IMR-90 (cell line): ENCODE results near the gene LAMA3. TPM values are rescaled to one million over a fixed set of nuclear protein-coding genes. Genes with fewer than 3 reads are reported as not detected.

Experiments
- ATAC-seq: fragments of 200-7000 bp; cut with Tn5 transposase; 2 replicates; pipeline ENCODE4 v1.9.1; 2020; ENCODE audit warnings: low read depth, mild to moderate bottlenecking, moderate library complexity
- BruUV-seq: library from RNA; stranded (reverse); fragments of 400-500 nt; replicated peaks from 2 replicates; lab custom pipeline; 2021; lab: Mats Ljungman, UMichigan
- CTCF ChIA-PET: fragments of 300-600 bp; formaldehyde crosslinking; extraction: SDS; loops from one replicate; lab custom pipeline; 2021; ENCODE audit warnings: antibody characterized with exemption; lab: Yijun Ruan, JAX
- POLR2A ChIA-PET: fragments of 300-600 bp; sonication (Branson Sonifier 250); formaldehyde crosslinking; loops from one replicate; lab custom pipeline; 2022; ENCODE audit warnings: antibody characterized with exemption; ENCODE audit not compliant: unreplicated experiment; lab: Charles Lee
- DNase-seq: peaks from one replicate; pipeline ENCODE4 v3.0.0; 2013
- H2AFZ ChIP-seq: replicated peaks from 2 replicates; pipeline ENCODE3; 2013; ENCODE audit warnings: low read length, mild to moderate bottlenecking; ENCODE audit not compliant: poor library complexity
- H2AK5ac ChIP-seq: 2 replicates; pipeline ENCODE4 v1.6.1; 2013; ENCODE audit warnings: low read depth, low read length, inconsistent platforms
- H2AK9ac ChIP-seq: replicated peaks from 2 replicates; pipeline ENCODE3; 2013; ENCODE audit warnings: mild to moderate bottlenecking, low read depth, low read length, moderate library complexity; ENCODE audit not compliant: poor library complexity
- H2BK120ac ChIP-seq: 2 replicates; pipeline ENCODE4 v1.6.1; 2013; ENCODE audit warnings: low read depth, low read length, inconsistent platforms
- H2BK15ac ChIP-seq: 3 replicates; pipeline ENCODE4 v1.6.1; 2013; ENCODE audit warnings: low read depth, low read length, inconsistent platforms
- H2BK20ac ChIP-seq: 2 replicates; pipeline ENCODE4 v1.6.1; 2013; ENCODE audit warnings: low read depth, mild to moderate bottlenecking, inconsistent platforms, low read length, moderate library complexity
- H2BK5ac ChIP-seq: 2 replicates; pipeline ENCODE4 v1.6.1; 2013; ENCODE audit warnings: mild to moderate bottlenecking, low read depth, low read length, inconsistent platforms; ENCODE audit not compliant: poor library complexity, severe bottlenecking
- H3K14ac ChIP-seq: replicated peaks from 2 replicates; pipeline ENCODE4 v1.6.1; 2013; ENCODE audit warnings: low read depth, low read length, inconsistent platforms
- H3K18ac ChIP-seq: 2 replicates; pipeline ENCODE4 v1.6.1; 2013; ENCODE audit warnings: low read depth, low read length, control low read depth
- H3K23ac ChIP-seq: 2 replicates; pipeline ENCODE4 v1.6.1; 2013; ENCODE audit warnings: low read depth, low read length, inconsistent platforms
- H3K27ac ChIP-seq: 2 replicates; pipeline ENCODE4 v1.5.1; 2013; ENCODE audit warnings: mild to moderate bottlenecking, control low read depth, low read length; ENCODE audit not compliant: insufficient read depth
- H3K27me3 ChIP-seq: 2 replicates; pipeline ENCODE4 v1.6.1; 2013; ENCODE audit warnings: low read length; ENCODE audit not compliant: control insufficient read depth, insufficient read depth
- H3K36me3 ChIP-seq: 2 replicates; pipeline ENCODE4 v1.6.1; 2013; ENCODE audit warnings: low read length, mixed read lengths; ENCODE audit not compliant: control insufficient read depth, insufficient read depth
- H3K4ac ChIP-seq: 2 replicates; pipeline ENCODE4 v1.6.1; 2013; ENCODE audit warnings: low read depth, low read length, inconsistent platforms
- H3K4me1 ChIP-seq: 2 replicates; pipeline ENCODE4 v1.6.1; 2013; ENCODE audit warnings: low read length, mixed read lengths; ENCODE audit not compliant: control insufficient read depth, insufficient read depth
- H3K4me2 ChIP-seq: 2 replicates; pipeline ENCODE4 v1.6.1; 2013; ENCODE audit warnings: low read depth, mild to moderate bottlenecking, control low read depth, low read length, moderate library complexity
- H3K4me3 ChIP-seq: 2 replicates; pipeline ENCODE4 v1.5.1; 2013; ENCODE audit warnings: low read depth, mild to moderate bottlenecking, control low read depth, low read length, moderate library complexity; ENCODE audit not compliant: insufficient read depth
- H3K56ac ChIP-seq: 2 replicates; pipeline ENCODE4 v1.6.1; 2013; ENCODE audit warnings: low read length, inconsistent platforms; ENCODE audit not compliant: insufficient read depth; ENCODE audit errors: extremely low read depth
- H3K79me1 ChIP-seq, 2 experiments: 2 replicates each; pipeline ENCODE4 v1.6.1; 2013; ENCODE audit warnings: low read length in 2 of 2, inconsistent platforms in 1 of 2, low read depth in 1 of 2
- H3K9ac ChIP-seq: 2 replicates; pipeline ENCODE4 v1.6.1; 2013; ENCODE audit warnings: low read depth, low read length, control low read depth
- H3K9me1 ChIP-seq: 2 replicates; pipeline ENCODE4 v1.6.1; 2013; ENCODE audit warnings: low read length, inconsistent platforms; ENCODE audit not compliant: insufficient read depth
- H3K9me3 ChIP-seq: 2 replicates; pipeline ENCODE4 v1.6.1; 2013; ENCODE audit warnings: low read length; ENCODE audit not compliant: control insufficient read depth, insufficient read depth
- H4K20me1 ChIP-seq: 2 replicates; pipeline ENCODE4 v1.6.1; 2013; ENCODE audit warnings: low read length, inconsistent platforms; ENCODE audit not compliant: insufficient read depth
- H4K5ac ChIP-seq: 2 replicates; pipeline ENCODE4 v1.6.1; 2013; ENCODE audit warnings: mild to moderate bottlenecking, low read depth, low read length, control low read depth
- H4K8ac ChIP-seq, 2 experiments: 2 replicates each; pipeline ENCODE4 v1.6.1; 2013; ENCODE audit warnings: low read depth in 2 of 2, low read length in 2 of 2, control low read depth in 1 of 2, inconsistent platforms in 1 of 2
- H4K91ac ChIP-seq: 2 replicates; pipeline ENCODE4 v1.6.1; 2013; ENCODE audit warnings: low read depth, low read length, inconsistent platforms; ENCODE audit not compliant: insufficient read depth
- BHLHE40 ChIP-seq: fragments of 150-350 bp; IDR thresholded peaks from 2 replicates; pipeline ENCODE4 v1.6.1; 2016; ENCODE audit warnings: mild to moderate bottlenecking, low read depth, low read length
- NFE2L2 ChIP-seq: fragments of 150-350 bp; IDR thresholded peaks from 2 replicates; pipeline ENCODE4 v1.6.1; 2016; ENCODE audit warnings: low read depth, mild to moderate bottlenecking, low read length
- RFX5 ChIP-seq: IDR thresholded peaks from 2 replicates; pipeline ENCODE4 v1.8.0; 2012; ENCODE audit warnings: low read depth, mild to moderate bottlenecking, low read length, moderate library complexity
- WGBS, 2 experiments: methylation state at CpG; one replicate each; pipeline versions ENCODE4 v1.1.5 to v1.1.7; 2013; ENCODE audit warnings: missing lambda C conversion rate in 2 of 2; ENCODE audit not compliant: insufficient read length in 1 of 2; ENCODE audit errors: extremely low coverage in 2 of 2; 5-methylcytosine and 5-hydroxymethylcytosine counted together
- dilution Hi-C: fragments of 300-500 bp; cut with HindIII; formaldehyde crosslinking; loops from one replicate; pipeline ENCODE4 v1.14.3; 2018; ENCODE audit warnings: low sequenced_read_pairs; ENCODE audit not compliant: unreplicated experiment
- in situ Hi-C: fragments of 300-500 bp; cut with MboI; formaldehyde crosslinking; loops from 3 replicates; pipeline ENCODE4 v1.14.3; 2019; ENCODE audit warnings: low sequenced_read_pairs, inconsistent platforms, mixed read lengths
- intact Hi-C: fragments of 100-400 bp; cut with micrococcal nuclease; formaldehyde crosslinking; loops from 2 replicates; pipeline ENCODE4 v1.10.0; 2022
- polyA plus RNA-seq, 3 experiments: library from polyadenylated mRNA; depleted of rRNA; stranded (reverse); fragments of >200 nt; gene quantifications; 2 replicates each; pipeline ENCODE4 v1.2.3, GENCODE V29; 2012; ENCODE audit warnings: low replicate concordance in 1 of 3
- total RNA-seq: library from RNA; depleted of rRNA; stranded (reverse); fragments of >200 nt; gene quantifications from 2 replicates; pipeline ENCODE4 v1.2.3, GENCODE V29; 2012

The LAMA3 gene
- total and polyA plus RNA-seq, 2 of the 4 experiments (the other 2 are of a cell fraction) = 0.18 to 0.19 TPM

- Histone ChIP-seq H3K4me3 (no peak overlapping the region), H3K9me1 (no peaks in the 10 kb centered on the region; the same call in 1 of the 2 replicates), H3K56ac (no peak overlapping the region), H3K4me1 (peaks cover 3% of the 10 kb centered on the region; the same call in 1 of the 2 replicates), H4K91ac (no peak overlapping the region), H3K27ac (no peak overlapping the region), H3K9me3 (no peaks in the 10 kb centered on the region), H2BK120ac (no peak overlapping the region), H3K9ac (no peak overlapping the region), H2AFZ (no peak overlapping the region), H2BK20ac (no peak overlapping the region), H3K23ac (no peak overlapping the region), H2AK5ac (no peak overlapping the region), H4K5ac (no peak overlapping the region), H4K8ac (no peak overlapping the region), H3K14ac (no peak overlapping the region), H3K4me2 (no peak overlapping the region), H3K18ac (no peak overlapping the region), H2AK9ac (no peak overlapping the region), H2BK5ac (no peak overlapping the region), H3K36me3 (no peaks in the 10 kb centered on the region), H3K79me1 (no peaks in the 10 kb centered on the region), H4K20me1 (no peaks in the 10 kb centered on the region), H3K27me3 (peaks cover 13% of the 10 kb centered on the region), H2BK15ac (no peak overlapping the region), H3K4ac (no peak overlapping the region)
- ATAC-seq (no peak), DNase-seq (no peak)
- ChIA-PET CTCF (interaction anchor here (0.6 kb wide), 1 partner anchor 24 kb away, joined by 7 read pairs; no protein-coding TSS in a partner anchor), POLR2A (no interaction called here)
- no CpG with 5 or more reads among the region's 6 CpGs for WGBS, 2 experiments
- BruUV-seq = no TSS peak
- in situ Hi-C loops = no loop called here
- dilution Hi-C loops = no loop called here
- intact Hi-C loops = no loop called here
- no peak for TF ChIP-seq BHLHE40
- no peak for TF ChIP-seq RFX5
- no peak for TF ChIP-seq NFE2L2
These were observed 190.8 kb downstream of the LAMA3 start for GRCh38 chr18:23879966-23880565.
